ENCODE results near the gene NDUFV2. TPM values are rescaled to one million over a fixed set of nuclear protein-coding genes. Genes with fewer than 3 reads are reported as not detected.

NDUFV2 gene
- total and polyA plus RNA-seq, 12 donors = 362 to 1,061 (median 482) TPM

GRCh38 chr18:9147440-9148202 lies 45.1 kb downstream of the NDUFV2 start:
- Histone ChIP-seq H3K9me3 (no peaks in the 10 kb centered on the region), H3K4me1 (peaks cover 2 to 100% (median 80%) of the 10 kb centered on the region in 9 donors), H3K27me3 (no peaks in the 10 kb centered on the region), H3K4me3 (no peak overlapping the region), H3K27ac (peak overlapping the region in 2 of 10 donors; percentile 42 to 69), H3K36me3 (no peaks in the 10 kb centered on the region)
- ATAC-seq = peak; percentile 81 to 91 (median 87)
- intact Hi-C loops (cut with DNase I) = loop anchor here (1.0 to 5.0 kb wide), 5 partner anchors 45 to 75 kb away; partner anchors contain the start of gene NDUFV2 (in 1 of the 10)
- TF ChIP-seq CTCF (IDR thresholded peaks at IDR 0.05) = peak; percentile 59 to 90 (median 79)
- peak in 1 of 2 donors; percentile 37 for DNase-seq
- 16 to 28% methylated on average over 1 of the region's 1 CpG for WGBS, 2 donors

- peak overlapping the region in 2 of 10 donors; percentile 42 to 69 for H3K27ac ChIP-seq
These were observed 45.7 kb downstream of the NDUFV2 start for GRCh38 chr18:9148203-9148552.

GRCh38 chr18:9150121-9150520 lies 47.6 kb downstream of the NDUFV2 start:
- intact Hi-C loops (cut with DNase I) = no loop called here
- H3K4me3 ChIP-seq = no peak overlapping the region
- no peaks in the 10 kb centered on the region for H3K27me3 ChIP-seq
- peaks cover 0 to 4% (median 0%) of the 10 kb centered on the region in 9 donors for H3K36me3 ChIP-seq
- peaks cover 2 to 97% (median 80%) of the 10 kb centered on the region in 9 donors for H3K4me1 ChIP-seq
- TF ChIP-seq CTCF (IDR thresholded peaks at IDR 0.05) = no peak
- H3K9me3 ChIP-seq = no peaks in the 10 kb centered on the region
- WGBS, 2 donors = 65 to 67% methylated on average over 5 of the region's 5 CpGs
- DNase-seq (no peak), ATAC-seq (no peak)
- H3K27ac ChIP-seq = no peak overlapping the region

More at GRCh38 chr18:9148203-9148552, 45.7 kb downstream of the NDUFV2 start:
- no peaks in the 10 kb centered on the region for H3K27me3 ChIP-seq
- no peaks in the 10 kb centered on the region for H3K9me3 ChIP-seq
- 47 to 59% methylated on average over 1 of the region's 1 CpG for WGBS, 2 donors
- ATAC-seq = no peak
- no peaks in the 10 kb centered on the region for H3K36me3 ChIP-seq
- no peak for DNase-seq
- H3K4me1 ChIP-seq = peaks cover 2 to 100% (median 81%) of the 10 kb centered on the region in 9 donors
- intact Hi-C loops (cut with DNase I) = loop anchor here (1.0 to 5.0 kb wide), 5 partner anchors 45 to 75 kb away; partner anchors contain the start of gene NDUFV2 (in 1 of the 10)
- no peak for TF ChIP-seq CTCF (IDR thresholded peaks at IDR 0.05)
- H3K4me3 ChIP-seq = no peak overlapping the region

- H3K4me3 ChIP-seq = no peak overlapping the region
- H3K4me1 ChIP-seq = peaks cover 0 to 85% (median 54%) of the 10 kb centered on the region in 9 donors
- WGBS, 2 donors = 46 to 68% methylated on average over 1 of the region's 1 CpG
- ATAC-seq = peak in 1 of 8 donors; percentile 16
- no peaks in the 10 kb centered on the region for H3K27me3 ChIP-seq
- TF ChIP-seq CTCF (IDR thresholded peaks at IDR 0.05) = no peak
- peaks cover 0 to 4% (median 0%) of the 10 kb centered on the region in 9 donors for H3K36me3 ChIP-seq
- no peaks in the 10 kb centered on the region for H3K9me3 ChIP-seq
- no peak for DNase-seq
- intact Hi-C loops (cut with DNase I) = no loop called here
- no peak overlapping the region for H3K27ac ChIP-seq
These were observed 50.8 kb downstream of the NDUFV2 start for GRCh38 chr18:9153256-9153655.
